NCI-H69 (cell line): Measurements from ENCODE around the gene RPUSD4.

Experiments used
- DNase-seq: peaks from one replicate; lab custom pipeline; 2025; lab: John Stamatoyannopoulos, UW

RPUSD4 gene

GRCh38 chr11:126212089-126212660, 725 bp upstream of the RPUSD4 start:
- peak; percentile 42 for DNase-seq

GRCh38 chr11:126210871-126211235, 597 bp downstream of the RPUSD4 start:
- DNase-seq = no peak

- no peak for DNase-seq
These were observed 3.6 kb downstream of the RPUSD4 start for GRCh38 chr11:126207896-126208295.

- DNase-seq = no peak
These were observed 6.1 kb downstream of the RPUSD4 start for GRCh38 chr11:126205359-126205758.

GRCh38 chr11:126202646-126203359, 8.6 kb downstream of the RPUSD4 start:
- DNase-seq = no peak

GRCh38 chr11:126198648-126199047, 12.8 kb downstream of the RPUSD4 start:
- no peak for DNase-seq

GRCh38 chr11:126197277-126197939, 14.0 kb downstream of the RPUSD4 start:
- DNase-seq = no peak

GRCh38 chr11:126195119-126195518, 16.3 kb downstream of the RPUSD4 start:
- no peak for DNase-seq

- DNase-seq = peak; percentile 53
These were observed 17.3 kb downstream of the RPUSD4 start for GRCh38 chr11:126194121-126194543.

GRCh38 chr11:126193038-126193478, 18.4 kb downstream of the RPUSD4 start:
- DNase-seq = no peak

GRCh38 chr11:126192361-126192760, 19.1 kb downstream of the RPUSD4 start:
- no peak for DNase-seq

- no peak for DNase-seq
These were observed 19.9 kb downstream of the RPUSD4 start for GRCh38 chr11:126191379-126192073.

- DNase-seq = no peak
These were observed 20.7 kb downstream of the RPUSD4 start for GRCh38 chr11:126190792-126191191.

GRCh38 chr11:126189109-126189929, 22.1 kb downstream of the RPUSD4 start:
- DNase-seq = no peak

GRCh38 chr11:126188332-126189108, 22.9 kb downstream of the RPUSD4 start:
- no peak for DNase-seq

- DNase-seq = no peak
These were observed 24.5 kb downstream of the RPUSD4 start for GRCh38 chr11:126186708-126187529.

- DNase-seq = no peak
These were observed 25.3 kb downstream of the RPUSD4 start for GRCh38 chr11:126186025-126186698.

GRCh38 chr11:126185259-126186024, 26.0 kb downstream of the RPUSD4 start:
- no peak for DNase-seq
